Left forelimb (tissue), 1 donor: Measurements from ENCODE around the gene SYNDIG1.

Source experiments
- DNase-seq: peaks from one replicate; pipeline ENCODE4 v3.0.0-alpha.2; 2018; ENCODE audit warnings: low spot score

The SYNDIG1 gene

DNA sequence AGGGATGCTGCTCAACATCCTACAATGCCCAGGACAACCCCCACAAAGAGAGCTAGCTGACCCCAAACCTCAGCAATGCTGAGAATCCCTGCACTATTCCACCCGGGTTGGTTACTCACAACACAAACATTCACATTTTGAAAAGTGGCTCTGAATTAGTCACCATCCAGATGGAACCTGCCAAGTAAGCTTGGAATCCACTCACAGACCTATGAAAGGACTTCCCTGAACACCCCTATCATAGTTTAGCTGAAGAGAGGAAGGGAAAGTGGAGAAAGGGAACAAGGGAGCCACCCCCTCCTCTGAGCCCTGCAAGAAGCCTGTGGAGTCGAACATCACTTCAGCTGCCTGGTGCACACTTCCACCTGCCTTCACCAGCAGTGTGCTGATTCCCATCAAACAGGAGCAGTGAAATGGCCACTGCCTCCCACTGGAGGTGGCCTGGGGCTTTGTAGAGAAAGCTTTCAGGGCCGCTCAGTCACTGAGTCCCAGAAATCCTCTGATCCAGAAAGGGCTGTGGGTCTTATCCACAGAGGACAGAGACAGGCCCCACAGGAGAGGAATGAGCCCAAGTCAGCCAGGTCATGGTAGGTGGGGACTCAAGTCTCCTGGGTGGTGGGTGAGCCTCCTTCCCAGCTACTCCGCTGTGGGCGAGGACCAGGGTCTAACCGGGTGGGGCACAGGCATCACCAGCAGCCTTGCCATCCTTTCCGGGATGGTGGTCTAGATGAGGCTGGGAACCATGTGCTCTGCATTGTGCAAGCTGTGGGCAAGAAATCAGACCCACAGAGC lies 203.7 kb downstream of the SYNDIG1 start:
- no peak for DNase-seq

DNA sequence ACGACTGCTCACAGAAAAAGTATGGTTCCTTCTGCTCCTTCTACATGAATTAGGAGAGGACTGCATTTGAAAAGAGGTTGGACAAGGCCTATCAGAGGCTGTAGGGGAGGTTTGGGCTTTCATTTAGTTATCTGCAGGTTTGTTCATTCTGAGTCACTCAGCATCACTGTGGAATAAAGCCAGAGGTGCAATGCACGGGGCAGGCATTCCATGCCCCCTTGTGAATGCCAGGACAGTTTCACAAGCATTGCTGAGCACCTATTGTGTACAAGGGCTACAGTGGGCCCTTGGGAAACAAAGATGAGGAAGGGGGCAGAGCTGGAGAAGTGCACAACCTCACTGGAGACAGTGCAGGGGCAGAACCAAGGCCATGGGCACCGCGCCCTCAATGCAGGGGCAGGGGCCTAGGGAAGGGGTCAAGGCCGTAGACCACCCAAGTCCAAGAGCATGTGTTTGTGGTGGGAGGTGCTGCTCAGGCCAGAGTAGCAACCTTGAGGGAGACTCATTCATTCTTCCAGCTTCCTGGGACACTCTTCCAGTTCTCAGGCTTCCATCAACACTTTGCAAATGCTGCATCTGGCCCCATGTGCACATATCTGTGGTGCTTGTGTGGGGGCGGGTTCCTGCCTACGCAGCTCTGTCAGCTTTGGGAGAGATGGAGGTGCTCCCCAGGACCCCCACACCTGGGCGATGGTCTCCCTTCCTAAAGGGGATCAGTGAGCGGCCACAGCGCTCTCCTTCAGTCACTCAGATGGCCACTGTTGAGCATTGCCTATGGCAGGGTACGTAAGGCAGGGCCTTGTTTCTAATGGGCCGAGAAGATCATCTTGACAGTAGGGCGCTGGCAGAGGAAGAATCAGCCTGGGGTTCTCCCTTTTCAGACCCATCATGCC lies 204.5 kb downstream of the SYNDIG1 start:
- DNase-seq, result no peak

DNA sequence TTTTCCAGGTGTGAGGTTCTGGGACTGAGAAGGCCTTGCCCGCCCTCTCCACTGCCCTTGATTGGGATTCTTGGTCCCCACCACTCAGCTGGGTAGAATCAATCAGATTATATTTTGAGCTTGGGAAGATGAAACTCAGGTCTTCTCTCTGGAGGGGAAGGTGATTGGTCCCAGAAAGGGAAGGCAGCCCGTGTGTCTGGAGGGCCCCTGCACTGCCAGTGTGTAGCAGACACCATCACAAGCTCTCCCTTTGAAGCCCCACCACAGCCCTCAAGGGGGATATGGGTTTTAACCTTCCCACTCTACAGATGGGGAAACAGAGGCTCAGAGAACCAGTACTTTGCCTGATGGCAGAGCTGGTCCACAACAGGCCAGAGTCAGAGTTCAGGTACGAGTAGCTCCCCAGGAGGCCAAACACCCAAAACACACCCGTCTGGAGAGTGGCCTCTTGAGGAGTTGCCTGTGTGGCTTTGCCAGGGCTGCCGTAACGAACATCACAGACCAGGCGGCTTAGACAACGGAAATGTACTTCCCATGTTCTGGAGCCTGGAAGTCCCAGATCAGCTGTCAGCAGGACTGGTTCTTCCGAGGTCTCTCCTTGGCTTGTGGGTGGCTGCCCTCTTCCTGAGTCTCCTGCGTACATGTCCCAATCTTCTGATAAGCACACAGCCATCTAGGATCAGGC lies 205.6 kb downstream of the SYNDIG1 start:
- no peak for DNase-seq

DNA sequence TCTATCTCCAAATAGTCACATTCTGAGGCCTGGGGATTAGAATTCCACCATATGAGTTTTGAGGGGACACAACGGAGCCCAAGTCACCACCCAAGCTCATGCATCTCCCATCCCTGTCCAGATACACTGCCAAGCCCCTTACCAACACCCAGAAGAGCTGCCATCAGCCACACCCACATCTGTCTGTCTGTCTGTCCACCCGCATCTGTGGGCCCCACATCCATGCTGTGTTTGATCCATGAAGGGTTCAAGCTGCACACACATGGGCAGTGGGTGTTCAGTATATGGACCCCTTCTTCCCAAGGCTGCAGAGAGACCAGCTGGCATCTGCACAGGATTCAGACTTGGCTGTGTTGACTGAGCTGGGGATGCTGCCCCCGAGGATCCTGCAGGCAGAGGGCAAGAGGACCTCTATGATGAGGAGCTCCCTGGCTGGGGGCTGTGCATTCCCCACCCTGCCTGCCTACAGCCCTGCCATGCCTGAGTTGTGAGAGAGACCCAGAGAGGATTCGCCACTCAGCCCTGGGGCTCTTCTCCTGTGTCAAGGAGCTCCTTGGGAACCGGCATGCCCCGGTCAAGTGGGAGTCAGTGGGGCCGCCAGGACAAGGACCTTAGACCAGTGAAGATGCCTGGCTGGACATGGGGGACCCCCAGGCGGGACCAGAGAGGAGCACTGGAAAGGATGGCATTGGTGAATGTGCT lies 206.4 kb downstream of the SYNDIG1 start:
- no peak for DNase-seq

DNA sequence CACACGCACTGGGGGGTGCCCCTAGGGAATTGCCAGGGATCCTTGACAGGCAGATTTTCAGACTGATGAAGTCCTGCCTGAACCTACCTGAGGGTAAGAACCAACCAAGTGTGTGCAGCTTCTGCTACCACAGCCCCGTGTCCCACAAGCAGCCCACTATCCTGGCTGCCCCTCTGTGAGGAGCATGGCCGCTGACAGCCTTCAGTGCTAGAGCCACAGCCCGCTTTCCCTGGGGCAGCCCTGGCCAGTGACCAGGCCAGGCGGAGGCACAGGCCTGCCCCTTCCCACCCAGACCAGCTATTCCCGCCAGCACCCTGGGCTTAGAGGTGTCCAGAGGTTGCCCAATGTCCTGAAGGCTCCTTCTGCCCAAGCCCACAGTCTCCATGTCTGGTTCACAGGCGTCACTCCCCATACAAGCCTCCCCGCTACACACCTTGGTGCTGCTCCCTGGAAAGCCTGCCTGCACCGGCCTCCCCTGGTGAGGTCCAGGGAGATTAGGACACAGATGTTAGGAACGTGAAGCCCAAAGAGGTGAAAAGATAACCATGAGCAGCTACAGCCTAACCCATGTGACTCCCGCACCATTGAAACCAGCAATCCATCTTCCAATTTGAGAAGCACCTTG lies 207.0 kb downstream of the SYNDIG1 start:
- no peak for DNase-seq

DNA sequence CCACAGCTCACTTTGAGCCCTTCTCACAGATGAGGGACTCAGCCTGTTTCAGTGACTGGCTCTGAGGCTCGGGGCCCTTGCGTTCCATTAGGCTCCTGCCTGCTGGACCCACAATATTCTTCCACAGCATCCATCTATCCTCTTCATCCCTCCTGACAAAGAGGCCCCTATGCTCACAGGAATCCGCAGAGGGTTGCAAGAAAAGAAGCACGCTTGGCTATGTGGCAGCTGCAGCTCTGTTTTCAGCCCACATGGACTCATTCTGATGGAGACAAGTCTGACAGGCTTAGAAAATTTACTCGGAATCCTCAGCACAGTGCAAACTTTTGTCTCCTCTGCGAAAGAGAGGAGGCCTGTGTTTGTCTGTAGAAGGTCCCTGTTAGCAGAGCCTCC lies 207.5 kb downstream of the SYNDIG1 start:
- DNase-seq, result no peak

DNA sequence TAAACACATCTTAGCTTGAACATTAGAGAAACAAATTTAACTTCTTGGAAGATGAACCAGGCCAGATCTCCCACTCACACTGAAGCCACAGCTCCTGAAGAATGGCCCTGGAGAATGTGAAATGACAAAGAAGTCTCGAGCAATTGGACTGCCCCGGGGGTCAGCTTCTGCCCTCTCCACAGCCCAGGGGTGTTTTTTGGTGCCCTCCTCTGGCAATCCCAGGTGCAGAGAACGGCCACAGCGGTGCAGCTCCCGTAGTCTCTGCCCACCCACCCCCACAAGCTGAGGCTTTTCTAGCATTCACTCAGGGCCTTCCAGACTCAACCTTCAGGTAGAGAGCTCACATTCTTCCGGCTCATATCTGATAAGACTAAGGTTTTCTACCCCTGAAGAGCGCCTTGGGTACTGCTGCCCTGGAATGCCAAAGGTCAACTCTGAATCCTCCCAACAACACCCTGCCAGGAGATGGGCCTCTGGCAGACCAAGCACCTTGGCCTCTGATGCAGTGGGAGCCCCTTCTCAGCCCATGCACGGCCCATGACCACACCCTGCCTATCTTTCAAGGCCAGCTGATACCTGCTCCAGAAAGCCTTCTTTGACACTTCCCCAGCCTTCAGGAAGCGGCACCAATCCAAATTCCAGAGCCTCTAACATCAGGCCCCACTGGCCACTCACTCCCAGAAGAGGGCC lies 208.3 kb downstream of the SYNDIG1 start:
- DNase-seq, result no peak

DNA sequence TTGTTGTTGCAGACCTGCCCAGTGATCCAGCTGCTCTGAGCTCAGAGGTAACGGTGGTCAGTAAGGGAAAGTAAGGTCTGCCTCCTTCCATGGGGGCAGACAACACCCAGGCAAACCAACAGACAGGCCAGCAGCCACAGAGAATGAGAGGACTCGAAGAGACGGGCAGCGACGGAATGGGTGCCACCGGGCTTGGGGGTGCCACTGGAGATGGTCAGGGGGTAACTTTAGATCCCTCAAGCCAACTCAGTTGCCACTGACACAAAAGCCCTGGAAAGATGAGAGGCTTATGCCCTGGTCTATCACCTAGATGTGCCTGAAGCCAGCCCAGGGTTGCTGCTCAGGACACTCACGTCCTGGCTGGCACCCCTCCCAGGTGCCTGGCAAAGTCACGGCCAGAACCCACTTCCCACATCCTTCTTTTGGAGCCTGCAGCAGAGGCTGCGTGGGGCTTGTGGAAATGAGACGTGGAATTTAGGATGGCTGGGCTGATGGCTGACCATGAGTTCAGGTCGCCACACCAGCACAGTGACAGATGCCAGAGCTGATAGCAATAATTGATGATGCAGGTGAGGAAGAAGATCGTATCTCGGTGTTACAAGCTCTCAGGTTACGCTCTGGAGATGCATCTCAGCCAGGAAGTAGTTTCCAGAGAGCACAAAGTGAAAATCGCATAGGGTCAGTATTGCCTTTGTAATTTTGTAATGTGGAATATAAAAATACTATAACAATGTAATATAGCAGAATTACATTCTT lies 209.1 kb downstream of the SYNDIG1 start:
- DNase-seq, result no peak

DNA sequence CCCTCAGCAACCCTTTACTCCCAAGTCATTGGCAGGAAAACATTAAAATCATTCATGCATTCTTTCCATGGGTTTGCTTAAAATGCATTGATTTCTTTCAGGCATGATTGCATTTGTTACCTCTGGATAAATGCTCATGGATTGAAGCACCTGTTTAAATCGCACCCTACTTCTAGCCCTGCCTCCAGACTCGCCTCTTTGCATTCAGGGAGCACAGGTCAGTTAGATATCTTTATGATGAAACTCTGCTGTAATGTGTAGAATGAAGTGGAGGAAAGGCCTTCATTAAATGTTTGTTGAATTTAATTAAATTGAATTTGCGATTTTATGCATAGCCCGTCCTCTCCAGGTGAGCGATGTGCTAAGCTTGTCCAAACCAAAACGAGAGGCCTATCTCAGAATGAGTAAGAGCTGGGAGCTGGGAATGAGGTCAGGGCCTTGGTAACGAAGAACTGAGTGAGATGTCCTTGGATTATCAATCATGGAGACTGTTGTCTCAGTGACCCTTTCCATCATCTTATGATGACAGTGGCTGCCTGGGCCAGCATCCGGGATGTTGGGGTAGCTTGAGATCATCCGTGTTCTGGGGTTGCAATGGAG lies 210.1 kb downstream of the SYNDIG1 start:
- DNase-seq, result no peak

DNA sequence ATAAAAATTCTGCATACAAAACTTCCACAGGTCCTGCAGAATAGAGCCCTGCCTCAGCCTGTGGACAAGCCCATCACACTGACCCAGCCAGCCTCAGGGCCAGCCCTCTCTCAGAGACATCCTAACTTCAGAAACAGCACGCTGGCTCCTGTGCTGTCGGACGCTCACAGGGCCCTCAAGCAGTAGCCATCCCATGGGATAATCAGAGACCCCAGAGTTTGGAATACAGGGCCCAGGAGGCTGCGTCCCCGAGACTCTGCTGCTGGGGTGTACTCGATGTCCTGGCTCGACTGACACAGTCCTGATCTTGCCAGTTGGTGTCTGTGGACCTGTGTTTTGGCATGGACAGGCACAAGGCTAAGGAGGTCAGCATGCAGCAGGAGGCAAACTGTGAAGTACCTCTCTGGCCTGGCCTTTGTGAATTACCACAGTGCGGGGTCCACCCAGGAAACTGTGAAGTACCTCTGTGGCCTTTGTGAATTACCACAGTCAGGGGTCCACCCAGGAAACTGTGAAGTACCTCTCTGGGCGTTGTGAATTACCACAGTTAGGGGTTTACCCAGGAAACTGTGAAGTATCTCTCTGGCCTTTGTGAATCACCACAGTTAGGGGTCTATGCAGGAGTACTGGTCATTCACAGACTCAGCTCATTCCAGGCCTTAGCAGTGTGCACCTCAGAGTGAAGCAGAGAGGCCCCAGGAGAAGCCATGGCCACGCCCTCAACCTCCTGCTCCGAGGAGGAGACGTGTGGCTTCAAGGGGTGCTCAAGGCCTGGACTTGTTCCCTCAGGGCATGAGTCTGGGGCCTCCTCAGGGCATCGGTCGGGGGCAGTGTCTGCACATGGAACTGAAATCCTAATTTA lies 212.4 kb downstream of the SYNDIG1 start:
- DNase-seq, result no peak

DNA sequence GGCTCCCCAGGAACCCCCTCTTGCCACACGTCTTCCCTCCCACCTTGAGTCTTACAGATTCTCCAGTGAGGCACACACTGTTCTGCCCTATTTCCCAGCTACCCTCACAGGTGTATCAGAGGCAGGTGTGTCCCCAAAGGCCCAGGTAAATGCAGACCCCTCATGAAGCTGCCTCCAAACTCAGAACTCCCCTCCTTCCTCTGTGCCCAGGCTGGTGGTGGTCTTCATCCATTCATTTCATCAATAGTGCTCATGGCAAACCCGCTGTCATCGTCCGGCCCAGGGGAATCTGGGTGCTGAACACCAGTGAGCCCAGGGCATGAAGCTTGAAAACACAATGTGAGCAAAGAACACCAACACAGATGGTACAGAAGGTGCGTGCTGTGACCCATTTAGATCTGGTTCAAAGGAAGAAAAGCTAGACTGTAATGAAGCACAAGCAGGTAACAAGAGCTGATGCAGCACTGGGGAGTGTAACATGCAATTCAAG lies 213.1 kb downstream of the SYNDIG1 start:
- DNase-seq, result peak; percentile 15

DNA sequence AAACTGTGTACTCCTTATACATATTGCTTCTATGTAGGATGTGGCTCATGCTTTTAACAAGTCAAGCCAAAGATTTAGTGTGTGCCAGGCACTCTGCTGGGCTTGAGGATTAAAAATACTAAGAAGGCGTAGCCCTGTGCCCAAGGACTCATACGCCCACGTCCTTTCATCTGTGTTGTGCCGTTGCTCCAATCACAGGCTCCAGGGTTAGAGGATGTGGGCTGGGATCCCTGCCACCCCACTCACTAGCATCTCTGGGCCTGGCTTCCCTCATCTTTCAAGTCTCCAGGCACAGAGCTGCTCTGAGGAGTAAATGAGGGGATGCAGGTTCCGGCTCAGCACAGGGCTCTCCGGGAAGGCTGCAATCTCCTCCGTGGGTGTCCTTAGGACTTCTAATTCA lies 214.2 kb downstream of the SYNDIG1 start:
- peak; percentile 3 for DNase-seq

DNA sequence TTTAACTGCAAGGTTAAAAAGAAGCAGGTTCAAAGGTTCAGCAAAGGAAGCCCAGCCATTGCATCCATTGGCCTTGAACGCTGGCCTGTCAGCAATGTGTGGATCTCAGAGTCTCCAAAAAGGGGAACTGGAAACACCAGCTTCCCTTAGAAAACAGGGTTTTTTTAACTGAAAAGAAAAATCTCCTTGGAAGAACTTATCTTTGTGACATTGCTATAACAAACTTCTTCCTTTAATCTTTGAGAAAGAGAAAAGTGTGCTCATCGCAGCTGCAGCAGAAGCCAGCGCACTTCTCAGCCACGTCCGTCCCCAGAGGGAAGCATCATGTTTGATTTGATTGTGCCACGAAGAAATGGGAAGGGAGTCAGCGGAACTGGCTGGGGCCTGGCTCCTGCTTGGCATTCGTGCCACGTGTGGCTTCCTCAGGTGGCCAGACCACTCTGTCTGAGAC lies 215.0 kb downstream of the SYNDIG1 start:
- DNase-seq, result peak; percentile 12

DNA sequence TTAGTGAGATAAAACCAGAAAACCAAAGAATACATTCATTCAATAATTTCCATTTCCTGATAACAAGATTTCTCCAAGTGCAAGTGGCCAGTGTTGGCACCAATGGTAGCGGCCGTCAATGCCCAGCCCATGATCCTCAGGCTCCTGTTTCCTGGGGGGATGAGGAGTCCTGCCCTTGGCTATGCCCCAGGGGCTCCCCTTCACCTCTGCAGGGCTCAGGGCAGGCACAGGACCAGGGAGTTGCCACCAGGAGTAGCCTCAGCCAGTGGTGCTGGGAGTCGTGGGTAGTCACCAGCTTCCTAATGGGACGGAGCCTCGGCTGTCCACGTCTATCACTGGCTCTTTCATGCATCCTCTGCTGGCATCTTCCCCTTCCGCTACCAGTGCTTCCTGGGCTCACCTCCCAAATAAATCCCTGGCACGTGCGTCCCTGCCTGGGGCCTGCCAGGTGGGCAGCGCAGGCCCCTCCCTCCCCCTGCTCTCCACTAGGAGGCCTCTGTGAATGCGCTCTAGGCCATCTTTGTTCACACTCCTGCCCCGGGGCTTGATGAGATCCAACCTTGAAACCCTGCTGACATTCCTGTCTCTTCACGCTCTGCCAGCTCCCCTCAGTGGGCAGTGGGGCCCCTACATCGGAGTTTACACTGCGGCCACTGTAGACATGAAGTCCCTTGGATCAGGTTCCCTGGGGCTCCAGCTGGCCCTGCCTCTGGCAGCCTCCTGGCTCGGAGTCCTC lies 215.7 kb downstream of the SYNDIG1 start:
- peak; percentile 54 for DNase-seq

DNA sequence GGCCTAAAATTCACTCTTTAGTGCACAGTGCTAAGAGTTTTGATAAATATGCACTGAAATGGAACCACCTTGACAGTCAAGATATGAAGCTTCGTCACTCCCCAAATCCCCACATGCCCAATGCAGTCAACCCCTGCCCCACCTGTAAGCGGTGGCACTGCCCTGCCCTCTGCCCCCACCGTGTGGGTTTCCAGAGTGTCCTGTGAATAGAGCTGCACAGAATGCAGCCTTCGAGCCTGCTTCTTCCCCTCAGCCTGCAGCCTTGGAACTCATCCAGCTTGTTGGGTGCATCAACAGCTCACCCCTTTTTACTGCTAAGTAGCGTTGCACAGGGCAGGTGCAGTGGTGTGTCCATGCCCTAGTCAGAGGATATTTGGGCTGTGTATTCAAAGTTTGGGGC lies 216.3 kb downstream of the SYNDIG1 start:
- DNase-seq, result peak; percentile 34

DNA sequence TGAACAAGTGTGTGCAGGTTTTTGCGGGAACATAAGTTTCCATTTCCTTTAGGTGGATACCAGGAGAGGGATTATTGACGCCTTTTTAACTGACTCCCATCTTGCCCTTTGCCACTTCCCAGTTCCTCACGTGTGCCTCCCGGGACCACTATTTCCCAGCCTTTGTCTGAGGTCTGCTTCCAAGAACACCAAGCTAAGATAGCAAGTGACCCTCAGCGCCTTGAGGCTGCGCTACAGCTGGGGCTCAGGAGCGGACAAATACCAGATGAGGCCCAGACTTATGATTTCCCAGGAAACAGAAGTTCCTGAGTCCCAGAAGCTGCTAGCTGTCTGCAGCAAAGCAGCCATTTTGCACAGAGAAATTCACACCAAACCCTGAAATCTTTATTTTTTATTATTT lies 216.7 kb downstream of the SYNDIG1 start:
- peak; percentile 28 for DNase-seq

DNA sequence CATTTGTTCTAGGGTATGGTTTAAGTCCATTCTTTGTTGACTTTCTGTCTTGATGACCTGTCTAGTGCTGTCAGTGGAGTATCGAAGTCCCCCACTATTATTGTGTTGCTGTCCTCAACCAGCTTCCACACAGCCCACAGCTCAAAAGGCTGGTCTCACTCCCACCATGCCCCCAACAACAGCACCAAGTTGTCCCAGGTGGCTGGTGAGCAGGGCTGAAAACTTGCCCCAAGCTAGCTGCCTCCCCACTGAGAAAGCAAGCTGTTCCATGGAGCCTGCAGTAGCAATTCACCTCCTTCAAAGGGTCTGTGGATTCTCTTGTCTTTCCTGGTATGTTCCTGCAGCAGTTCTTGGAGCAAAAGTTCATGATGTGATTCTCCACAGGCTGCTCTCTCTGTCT lies 221.0 kb downstream of the SYNDIG1 start:
- peak; percentile 15 for DNase-seq

DNA sequence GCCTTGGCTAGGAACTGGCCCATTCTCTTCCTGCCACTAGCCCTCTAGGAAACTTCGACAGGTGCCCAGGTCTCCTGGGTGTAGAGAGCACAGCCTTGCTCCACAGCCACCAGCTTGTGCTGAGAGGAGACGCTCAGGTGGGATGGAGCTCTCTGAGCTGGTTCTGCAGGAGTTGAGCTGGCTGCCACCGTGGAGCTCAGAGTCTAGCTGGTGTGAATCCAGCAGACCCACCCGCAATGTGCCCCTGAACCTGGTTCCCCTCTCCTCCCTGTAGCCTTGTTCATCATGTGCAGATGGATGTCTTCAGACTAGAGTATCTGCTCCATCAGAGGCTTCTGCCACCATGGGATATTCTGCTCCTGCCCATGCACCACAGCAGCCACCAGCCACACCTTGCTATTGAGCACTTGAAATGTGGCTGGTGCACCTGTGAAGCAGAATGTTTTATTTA lies 222.5 kb downstream of the SYNDIG1 start:
- DNase-seq, result peak; percentile 46
